ENCODE data around the gene TLK1. TPM values are rescaled to one million over a fixed set of nuclear protein-coding genes. Genes with fewer than 3 reads are reported as not detected.

Gene TLK1
- total and polyA plus RNA-seq, 2 experiments from 2014 or later = 41.2 to 45.0 TPM

DNA sequence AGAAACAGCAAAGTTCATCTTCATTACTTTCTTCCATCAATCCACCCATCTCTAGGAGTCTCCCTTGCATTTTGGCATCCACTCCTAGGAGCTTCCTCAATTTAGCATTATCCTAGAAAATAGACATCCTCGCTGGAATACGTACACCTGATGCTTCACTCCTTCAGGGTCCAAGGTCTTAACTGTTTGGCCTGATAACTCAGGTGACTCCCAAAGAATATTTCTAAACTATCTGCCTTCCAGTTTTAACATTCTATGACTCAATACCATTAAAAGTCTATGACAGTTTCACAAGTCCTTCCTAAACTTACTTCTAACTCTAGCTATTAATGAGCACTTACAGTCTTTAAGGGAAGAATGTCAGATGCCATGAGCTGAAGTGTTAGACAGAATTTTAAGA is 26.5 kb upstream of the TLK1 start:
- no peak overlapping the region for H3K4me3 Mint-ChIP-seq
- no peaks in the 10 kb centered on the region for H4K20me1 ChIP-seq (replicated peaks; ENCODE audit: insufficient read depth)
- H3K9me3 Mint-ChIP-seq = no peaks in the 10 kb centered on the region
- no peak overlapping the region for H3K27ac Mint-ChIP-seq
- no peak overlapping the region for H3K4me3 ChIP-seq
- H3K4me1 Mint-ChIP-seq = no peaks in the 10 kb centered on the region
- TF ChIP-seq EZH2 (IDR thresholded peaks at IDR 0.05; ENCODE audit: low read depth, unreplicated experiment) (no peak), POLR2AphosphoS5 (IDR thresholded peaks at IDR 0.05; ENCODE audit: low read depth) (no peak), ZNF114 (CRISPR knock-in tag; IDR thresholded peaks at IDR 0.05) (no peak)
- TF ChIP-seq, protein P1, sequence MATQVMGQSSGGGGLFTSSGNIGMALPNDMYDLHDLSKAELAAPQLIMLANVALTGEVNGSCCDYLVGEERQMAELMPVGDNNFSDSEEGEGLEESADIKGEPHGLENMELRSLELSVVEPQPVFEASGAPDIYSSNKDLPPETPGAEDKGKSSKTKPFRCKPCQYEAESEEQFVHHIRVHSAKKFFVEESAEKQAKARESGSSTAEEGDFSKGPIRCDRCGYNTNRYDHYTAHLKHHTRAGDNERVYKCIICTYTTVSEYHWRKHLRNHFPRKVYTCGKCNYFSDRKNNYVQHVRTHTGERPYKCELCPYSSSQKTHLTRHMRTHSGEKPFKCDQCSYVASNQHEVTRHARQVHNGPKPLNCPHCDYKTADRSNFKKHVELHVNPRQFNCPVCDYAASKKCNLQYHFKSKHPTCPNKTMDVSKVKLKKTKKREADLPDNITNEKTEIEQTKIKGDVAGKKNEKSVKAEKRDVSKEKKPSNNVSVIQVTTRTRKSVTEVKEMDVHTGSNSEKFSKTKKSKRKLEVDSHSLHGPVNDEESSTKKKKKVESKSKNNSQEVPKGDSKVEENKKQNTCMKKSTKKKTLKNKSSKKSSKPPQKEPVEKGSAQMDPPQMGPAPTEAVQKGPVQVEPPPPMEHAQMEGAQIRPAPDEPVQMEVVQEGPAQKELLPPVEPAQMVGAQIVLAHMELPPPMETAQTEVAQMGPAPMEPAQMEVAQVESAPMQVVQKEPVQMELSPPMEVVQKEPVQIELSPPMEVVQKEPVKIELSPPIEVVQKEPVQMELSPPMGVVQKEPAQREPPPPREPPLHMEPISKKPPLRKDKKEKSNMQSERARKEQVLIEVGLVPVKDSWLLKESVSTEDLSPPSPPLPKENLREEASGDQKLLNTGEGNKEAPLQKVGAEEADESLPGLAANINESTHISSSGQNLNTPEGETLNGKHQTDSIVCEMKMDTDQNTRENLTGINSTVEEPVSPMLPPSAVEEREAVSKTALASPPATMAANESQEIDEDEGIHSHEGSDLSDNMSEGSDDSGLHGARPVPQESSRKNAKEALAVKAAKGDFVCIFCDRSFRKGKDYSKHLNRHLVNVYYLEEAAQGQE (IDR thresholded peaks at IDR 0.05; ENCODE audit: unreplicated experiment) = no peak
- no peaks in the 10 kb centered on the region for H3K36me3 ChIP-seq (ENCODE audit: insufficient read depth)
- no peaks in the 10 kb centered on the region for H3K27me3 ChIP-seq (ENCODE audit: insufficient read depth)
- no peak overlapping the region for H3K4me2 ChIP-seq
- no peak overlapping the region for H2AFZ ChIP-seq
- H3K9me2 ChIP-seq (ENCODE audit: insufficient read depth) = no peaks in the 10 kb centered on the region
- no peaks in the 10 kb centered on the region for H3K79me2 ChIP-seq (replicated peaks; ENCODE audit: insufficient read depth)
- no peak for ATAC-seq
- H3K27me3 Mint-ChIP-seq (ENCODE audit: insufficient read depth, low read depth, poor library complexity) = no peaks in the 10 kb centered on the region
- no peaks in the 10 kb centered on the region for H3K36me3 Mint-ChIP-seq (ENCODE audit: low read depth)
- no peak for DNase-seq (ENCODE audit: low spot score)
- no peak overlapping the region for H3K27ac ChIP-seq (ENCODE audit: low read depth)
- no peaks in the 10 kb centered on the region for H3F3A ChIP-seq (replicated peaks; ENCODE audit: low read depth)
- no peaks in the 10 kb centered on the region for H3K4me1 ChIP-seq (ENCODE audit: insufficient read depth)

DNA sequence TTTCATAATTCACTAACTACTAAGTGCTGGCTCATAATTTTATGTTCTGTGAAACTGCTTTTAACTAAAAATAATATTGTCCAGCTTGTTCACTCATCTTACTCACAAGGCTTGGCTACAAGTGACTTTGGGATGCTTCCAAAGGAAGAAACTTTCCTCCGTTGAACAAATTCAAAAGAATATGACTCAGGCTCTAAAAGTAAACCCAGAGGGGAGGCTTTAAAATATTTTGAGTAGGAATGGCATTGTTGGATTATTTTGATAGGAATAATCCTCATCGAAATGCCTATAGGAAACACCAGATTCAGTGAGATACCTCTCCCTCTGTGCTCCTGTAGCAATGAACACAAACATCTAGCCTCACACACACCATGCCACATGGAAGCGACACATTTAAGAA is 25.2 kb upstream of the TLK1 start:
- no peaks in the 10 kb centered on the region for H3K9me2 ChIP-seq (ENCODE audit: insufficient read depth)
- no peaks in the 10 kb centered on the region for H3K79me2 ChIP-seq (replicated peaks; ENCODE audit: insufficient read depth)
- H3K27me3 ChIP-seq (ENCODE audit: insufficient read depth) = no peaks in the 10 kb centered on the region
- H3K4me2 ChIP-seq = no peak overlapping the region
- no peaks in the 10 kb centered on the region for H3K27me3 Mint-ChIP-seq (ENCODE audit: insufficient read depth, low read depth, poor library complexity)
- no peak overlapping the region for H3K4me3 Mint-ChIP-seq
- H3K36me3 Mint-ChIP-seq (ENCODE audit: low read depth) = no peaks in the 10 kb centered on the region
- no peaks in the 10 kb centered on the region for H3K36me3 ChIP-seq (ENCODE audit: insufficient read depth)
- 0 out of 2 replicates have a peak, but pooled peaks cover 7% of the 10 kb centered on the region for H3K4me1 ChIP-seq (ENCODE audit: insufficient read depth)
- H2AFZ ChIP-seq = peak overlapping the region; percentile 20; the same call in 1 of the 2 replicates
- H3K9me3 Mint-ChIP-seq = no peaks in the 10 kb centered on the region
- H3K27ac ChIP-seq (ENCODE audit: low read depth) = no peak overlapping the region
- no peaks in the 10 kb centered on the region for H3F3A ChIP-seq (replicated peaks; ENCODE audit: low read depth)
- no peak overlapping the region for H3K27ac Mint-ChIP-seq
- H3K4me3 ChIP-seq = no peak overlapping the region
- no peaks in the 10 kb centered on the region for H4K20me1 ChIP-seq (replicated peaks; ENCODE audit: insufficient read depth)
- ATAC-seq = no peak
- H3K4me1 Mint-ChIP-seq = peaks cover 10% of the 10 kb centered on the region
- TF ChIP-seq EZH2phosphoT487 (IDR thresholded peaks at IDR 0.05; ENCODE audit: unreplicated experiment) (no peak), EZH2 (IDR thresholded peaks at IDR 0.05; ENCODE audit: low read depth, unreplicated experiment) (no peak), POLR2AphosphoS5 (IDR thresholded peaks at IDR 0.05; ENCODE audit: low read depth) (no peak)
- TF ChIP-seq, protein P1 (IDR thresholded peaks at IDR 0.05; ENCODE audit: unreplicated experiment) = no peak
- no peak for DNase-seq (ENCODE audit: low spot score)
